Left ventricle myocardium inferior (tissue), 1 donor: ENCODE results near the gene DNAJC13. TPM values are rescaled to one million over a fixed set of nuclear protein-coding genes. Genes with fewer than 3 reads are reported as not detected.
A peak's percentile ranks its signal among the peaks of the same experiment; 100 is the strongest.

ENCODE experiments used
- DNase-seq: peaks from one replicate; pipeline ENCODE4 v3.0.0-alpha.2; 2020
- H3K27ac ChIP-seq: fragments of 200-600 bp; replicated peaks from 2 replicates; pipeline ENCODE4 v1.8.0; 2021
- H3K27me3 ChIP-seq: fragments of 200-600 bp; 2 replicates; pipeline ENCODE4 v1.8.0; 2021; ENCODE audit warnings: low read depth
- H3K36me3 ChIP-seq: fragments of 200-600 bp; 2 replicates; pipeline ENCODE4 v1.8.0; 2021
- H3K4me1 ChIP-seq: fragments of 200-600 bp; 2 replicates; pipeline ENCODE4 v1.8.0; 2021
- H3K4me3 ChIP-seq: fragments of 200-600 bp; 2 replicates; pipeline ENCODE4 v1.8.0; 2021; ENCODE audit warnings: mild to moderate bottlenecking, moderate library complexity
- H3K9me3 ChIP-seq: fragments of 200-600 bp; replicated peaks from 2 replicates; pipeline ENCODE4 v1.8.0; 2021
- CTCF ChIP-seq: fragments of 200-600 bp; IDR thresholded peaks from 2 replicates; pipeline ENCODE4 v1.8.0; 2021; ENCODE audit warnings: antibody characterized with exemption, mild to moderate bottlenecking, borderline replicate concordance
- intact Hi-C: fragments of 100-400 bp; cut with micrococcal nuclease; formaldehyde crosslinking; loops from one replicate; pipeline ENCODE4 v1.11.0; 2022
- total RNA-seq: library from RNA; stranded (reverse); fragmentation: NEBNext Ultra II Directional; extraction: Animal tissue kit (Norgen Biotek cat#: 25700); gene quantifications from one replicate; pipeline ENCODE4 v1.2.1, GENCODE V29; 2021
- donor health status: DM: no; HTN: yes; CAD: no; lungs with severe emphysema.

The DNAJC13 gene
- total RNA-seq, 1 donor from 2014 or later: 31.0 TPM

DNA sequence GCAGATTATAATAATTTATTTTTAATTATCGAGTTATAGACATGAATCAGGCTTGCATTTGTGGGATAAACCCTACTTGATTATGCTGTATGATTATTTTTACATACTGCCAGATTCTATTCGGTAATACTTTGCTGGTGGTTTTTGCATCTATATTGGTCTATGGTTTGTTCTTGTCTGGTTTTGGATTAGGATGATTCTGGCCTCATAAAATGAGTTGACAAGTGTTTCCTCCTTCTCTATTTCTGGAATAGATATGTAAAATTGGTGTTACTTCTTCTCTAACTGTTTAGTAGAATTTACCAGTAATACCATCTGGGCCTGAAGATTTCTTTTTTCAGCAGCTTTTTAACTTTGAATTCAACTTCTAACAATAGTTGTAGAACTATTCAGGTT lies 146.8 kb downstream of the DNAJC13 start:
- TF ChIP-seq CTCF: no peak
- H3K27me3 ChIP-seq: no peaks in the 10 kb centered on the region
- H3K9me3 ChIP-seq: no peaks in the 10 kb centered on the region
- H3K36me3 ChIP-seq: peaks cover 20% of the 10 kb centered on the region
- no peaks in the 10 kb centered on the region for H3K4me1 ChIP-seq
- no peak overlapping the region for H3K27ac ChIP-seq
- intact Hi-C loops: no loop called here
- H3K4me3 ChIP-seq: no peak overlapping the region
- no peak for DNase-seq

- H3K27me3 ChIP-seq: no peaks in the 10 kb centered on the region
- H3K36me3 ChIP-seq: peaks cover 18% of the 10 kb centered on the region
- H3K4me3 ChIP-seq: no peak overlapping the region
- no peaks in the 10 kb centered on the region for H3K4me1 ChIP-seq
- peaks cover 4% of the 10 kb centered on the region for H3K9me3 ChIP-seq
- no peak for DNase-seq
- no peak for TF ChIP-seq CTCF
- intact Hi-C loops: no loop called here
- H3K27ac ChIP-seq: no peak overlapping the region
These were observed 151.1 kb downstream of the DNAJC13 start for GRCh38 chr3:132568422-132568821.

- peak overlapping the region; percentile 41 for H3K27ac ChIP-seq
- TF ChIP-seq CTCF: no peak
- H3K9me3 ChIP-seq: peaks cover 4% of the 10 kb centered on the region
- DNase-seq: no peak
- H3K27me3 ChIP-seq: no peaks in the 10 kb centered on the region
- intact Hi-C loops: no loop called here
- H3K4me1 ChIP-seq: no peaks in the 10 kb centered on the region
- peaks cover 24% of the 10 kb centered on the region for H3K36me3 ChIP-seq
- no peak overlapping the region for H3K4me3 ChIP-seq
These were observed 151.9 kb downstream of the DNAJC13 start for GRCh38 chr3:132569153-132569552.

DNA sequence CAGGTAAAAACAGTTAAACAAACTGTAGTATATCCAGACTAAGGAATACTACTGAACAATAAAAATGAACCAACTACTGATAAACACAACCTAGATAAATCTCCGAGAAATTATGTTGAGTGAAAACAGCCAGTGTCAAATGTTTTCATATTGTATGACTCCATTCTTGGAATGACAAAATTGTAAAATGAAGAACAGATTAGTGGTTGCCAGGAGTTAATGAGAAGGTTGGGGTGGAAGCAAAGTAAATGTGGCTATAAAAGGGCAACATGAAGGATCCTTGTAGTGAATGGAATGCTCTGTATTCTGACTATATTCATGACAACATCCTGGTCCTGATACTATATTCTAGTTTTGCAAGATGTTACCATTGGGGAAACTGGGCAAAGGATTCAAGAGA lies 152.3 kb downstream of the DNAJC13 start:
- peaks cover 27% of the 10 kb centered on the region for H3K36me3 ChIP-seq
- H3K27me3 ChIP-seq: no peaks in the 10 kb centered on the region
- H3K27ac ChIP-seq: peak overlapping the region; percentile 41
- H3K9me3 ChIP-seq: peaks cover 4% of the 10 kb centered on the region
- no peak for TF ChIP-seq CTCF
- no peaks in the 10 kb centered on the region for H3K4me1 ChIP-seq
- intact Hi-C loops: no loop called here
- no peak for DNase-seq
- H3K4me3 ChIP-seq: no peak overlapping the region

DNA sequence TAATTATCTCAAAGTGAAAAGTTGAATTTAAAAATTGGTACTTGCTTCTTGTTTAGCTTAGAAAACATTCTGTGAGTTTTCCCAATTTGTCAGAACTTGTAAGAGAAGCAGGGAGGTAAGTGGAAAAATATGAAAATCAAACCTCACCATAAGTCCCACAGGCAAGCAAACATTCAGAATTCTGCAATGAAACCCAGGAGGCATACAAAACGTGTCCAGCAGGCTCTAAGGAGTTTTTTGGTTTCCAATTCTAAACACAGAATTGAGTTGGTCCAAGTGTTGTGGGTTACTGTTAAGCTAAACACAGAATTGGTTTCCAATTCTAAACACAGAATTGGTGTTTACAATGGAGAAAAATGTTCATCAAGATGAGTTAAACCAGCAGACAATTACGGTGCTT lies 152.7 kb downstream of the DNAJC13 start:
- H3K27ac ChIP-seq: peak overlapping the region; percentile 41
- TF ChIP-seq CTCF: no peak
- intact Hi-C loops: no loop called here

GRCh38 chr3:132573797-132574211 lies 156.5 kb downstream of the DNAJC13 start:
- no peak for TF ChIP-seq CTCF
- intact Hi-C loops: no loop called here
- peaks cover 49% of the 10 kb centered on the region for H3K36me3 ChIP-seq
- H3K27me3 ChIP-seq: no peaks in the 10 kb centered on the region
- H3K9me3 ChIP-seq: peaks cover 4% of the 10 kb centered on the region
- no peak for DNase-seq
- peaks cover 18% of the 10 kb centered on the region for H3K4me1 ChIP-seq
- H3K27ac ChIP-seq: peak overlapping the region; percentile 58
- H3K4me3 ChIP-seq: no peak overlapping the region

More for the DNA sequence above, 152.7 kb downstream of the DNAJC13 start:
- DNase-seq: no peak
- no peaks in the 10 kb centered on the region for H3K27me3 ChIP-seq
- no peak overlapping the region for H3K4me3 ChIP-seq
- no peaks in the 10 kb centered on the region for H3K4me1 ChIP-seq
- H3K36me3 ChIP-seq: peaks cover 31% of the 10 kb centered on the region
- H3K9me3 ChIP-seq: peaks cover 4% of the 10 kb centered on the region
